A549 treated with Hydrocortisone at 1 μM for 4 hours (cell line): Measurements from ENCODE around the gene HEXIM1. TPM values are rescaled to one million over a fixed set of nuclear protein-coding genes. Genes with fewer than 3 reads are reported as not detected.

Experiments used
- total RNA-seq: library from RNA; stranded (reverse); fragments of 200-300 nt; extraction: Qiagen RNA extraction; gene quantifications from 5 replicates; pipeline ENCODE4 v1.2.3, GENCODE V29; 2022

HEXIM1 gene, protein sequence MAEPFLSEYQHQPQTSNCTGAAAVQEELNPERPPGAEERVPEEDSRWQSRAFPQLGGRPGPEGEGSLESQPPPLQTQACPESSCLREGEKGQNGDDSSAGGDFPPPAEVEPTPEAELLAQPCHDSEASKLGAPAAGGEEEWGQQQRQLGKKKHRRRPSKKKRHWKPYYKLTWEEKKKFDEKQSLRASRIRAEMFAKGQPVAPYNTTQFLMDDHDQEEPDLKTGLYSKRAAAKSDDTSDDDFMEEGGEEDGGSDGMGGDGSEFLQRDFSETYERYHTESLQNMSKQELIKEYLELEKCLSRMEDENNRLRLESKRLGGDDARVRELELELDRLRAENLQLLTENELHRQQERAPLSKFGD
- total RNA-seq = 39.5 to 51.7 TPM (median 44.6 TPM) in 5 replicates

GRCh38 chr17:45148183-45149036, at the start of gene HEXIM1:
Gene HEXIM1 (plus strand): TSS chr17:45148475. CDS start chr17:45149191, 716 bp downstream.

GRCh38 chr17:45132320-45132571, 16.0 kb upstream of the HEXIM1 start, which contains the start of gene PLCD3:
Gene PLCD3 (minus strand): TSS chr17:45132515. CDS start chr17:45132410, 105 bp downstream.

DNA sequence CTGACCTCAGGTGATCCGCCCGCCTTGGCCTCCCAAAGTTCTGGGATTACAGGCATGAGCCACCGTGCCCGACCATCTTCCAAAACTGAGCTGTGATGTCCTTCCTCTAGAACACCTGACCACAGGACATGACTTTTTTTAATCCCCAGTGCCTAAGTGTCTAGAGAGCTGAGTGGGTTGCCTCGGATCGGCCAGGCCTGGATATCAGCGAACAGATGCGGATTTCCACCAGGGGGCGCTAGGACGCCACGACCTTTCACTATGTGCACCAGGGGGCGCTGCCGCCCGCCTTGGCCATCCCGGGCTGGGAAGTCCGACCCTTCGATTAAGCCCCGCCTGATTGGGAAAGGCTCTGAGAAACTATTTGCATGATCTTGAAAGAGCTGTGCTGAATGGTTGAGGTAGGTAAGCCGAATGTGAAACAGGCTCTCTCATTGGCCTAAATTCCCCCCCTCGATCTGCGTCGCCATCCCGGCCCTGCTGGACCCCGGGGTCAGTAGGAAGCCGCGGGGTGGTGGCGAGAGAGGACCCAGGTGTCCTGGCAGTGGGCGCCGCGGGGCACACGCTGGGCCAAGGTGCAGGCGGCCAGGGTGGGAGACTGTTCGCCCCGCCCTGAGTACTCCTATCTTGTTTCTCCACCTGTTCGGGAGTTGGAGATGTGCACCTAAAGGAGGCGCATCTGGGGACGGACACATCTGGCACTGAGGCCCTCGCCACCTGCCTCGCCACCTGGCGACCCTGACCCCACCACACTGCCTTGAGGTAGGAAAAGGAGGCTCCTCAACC, 12.9 kb upstream of the HEXIM1 start, which contains the start of gene ACBD4:
Gene ACBD4 (plus strand): TSS at position 496 of the 786 bp plus-strand sequence. CDS start 458 bp downstream, outside the sequence.

GRCh38 chr17:45161288-45162024, 13.2 kb downstream of the HEXIM1 start, which contains the start of gene HEXIM2:
Gene HEXIM2 (plus strand): TSS chr17:45161875. CDS start chr17:45162794, 919 bp downstream.

Other genes starting within 250 kb of the HEXIM1 start
- 135 to 203 TPM (median 145 TPM) in 5 replicates for gene EFTUD2, start 249.0 kb upstream of the HEXIM1 start, total RNA-seq
- 0.55 to 1.2 TPM (median 0.68 TPM) in 5 replicates for gene GFAP, start 233.0 kb upstream of the HEXIM1 start, total RNA-seq
- 32.9 to 38.1 TPM (median 37.3 TPM) in 5 replicates for gene KIF18B, start 200.7 kb upstream of the HEXIM1 start, total RNA-seq
- 15.2 to 32.8 TPM (median 28.1 TPM) in 5 replicates for gene C1QL1, start 180.2 kb upstream of the HEXIM1 start, total RNA-seq
- gene DCAKD, start 96.8 kb upstream of the HEXIM1 start, total RNA-seq = 15.9 to 19.3 TPM (median 18.0 TPM) in 5 replicates
- gene NMT1, start 87.2 kb upstream of the HEXIM1 start, total RNA-seq = 170 to 365 TPM (median 187 TPM) in 5 replicates
- gene PLCD3, start 16.0 kb upstream of the HEXIM1 start, total RNA-seq = 150 to 181 TPM (median 175 TPM) in 5 replicates
- 6.3 to 7.7 TPM (median 6.5 TPM) in 5 replicates for gene ACBD4, start 12.8 kb upstream of the HEXIM1 start, total RNA-seq
- 13.7 to 19.3 TPM (median 15.3 TPM) in 5 replicates for gene HEXIM2, start 13.4 kb downstream of the HEXIM1 start, total RNA-seq
- gene FMNL1, start 73.4 kb downstream of the HEXIM1 start, total RNA-seq = 33.0 to 34.4 TPM (median 33.5 TPM) in 5 replicates
- 0.07 to 0.18 TPM (median 0.14 TPM) in 4 of 5 replicates, not detected in the other for gene SPATA32, start 113.6 kb downstream of the HEXIM1 start, total RNA-seq
- gene MAP3K14, start 168.5 kb downstream of the HEXIM1 start, total RNA-seq = 35.0 to 51.9 TPM (median 42.2 TPM) in 5 replicates